ENCODE data around the gene MAPK10. TPM values are rescaled to one million over a fixed set of nuclear protein-coding genes. Genes with fewer than 3 reads are reported as not detected.

Gene MAPK10
- polyA plus RNA-seq, 3 donors = 0.36 TPM; not detected in 2

- Mint-ChIP-seq H3K4me3 (no peak overlapping the region), H3K4me1 (no peaks in the 10 kb centered on the region), H3K36me3 (no peaks in the 10 kb centered on the region), H3K9me3 (peaks cover 0 to 3% (median 0%) of the 10 kb centered on the region in 7 donors), H3K27ac (no peak overlapping the region), H3K27me3 (ENCODE audit: low read depth in 3 of 3) (no peaks in the 10 kb centered on the region)
- intact Hi-C loops (cut with micrococcal nuclease) = loop anchor here (10.0 kb wide), 1 partner anchor 900 kb away; no protein-coding TSS in a partner anchor
- no peaks in the 10 kb centered on the region for H3K79me2 ChIP-seq (ENCODE audit: insufficient read depth, low read length)
- no peaks in the 10 kb centered on the region for H3K9me3 ChIP-seq (replicated peaks in 1 of 2; ENCODE audit: control insufficient read depth in 1 of 2, insufficient read depth in 1 of 2, low read length in 2 of 2)
- no peak for DNase-seq
- H4K20me1 ChIP-seq (ENCODE audit: insufficient read depth, low read length) = no peaks in the 10 kb centered on the region
- no peak overlapping the region for H3K27ac ChIP-seq (ENCODE audit: low read depth in 1 of 2, low read length in 2 of 2)
- 100% methylated on average over 1 of the region's 3 CpGs for WGBS (ENCODE audit: insufficient coverage)
- no peak overlapping the region for H3K4me2 ChIP-seq (replicated peaks; ENCODE audit: extremely low read depth, low read length, poor library complexity, severe bottlenecking)
- H3K4me1 ChIP-seq (ENCODE audit: control insufficient read depth in 1 of 2, insufficient read depth in 2 of 2, low read length in 2 of 2) = no peaks in the 10 kb centered on the region
- no peak overlapping the region for H2AFZ ChIP-seq (ENCODE audit: insufficient read depth, low read depth, low read length, poor library complexity, severe bottlenecking)
- no peak for TF ChIP-seq CTCF (IDR thresholded peaks at IDR 0.05)
- no peaks in the 10 kb centered on the region for H3K27me3 ChIP-seq (ENCODE audit: control insufficient read depth in 2 of 2, insufficient read depth in 2 of 2, low read length in 2 of 2)
- H3K36me3 ChIP-seq (replicated peaks in 1 of 2; ENCODE audit: control insufficient read depth in 1 of 2, insufficient read depth in 2 of 2, low read length in 2 of 2) = no peaks in the 10 kb centered on the region
- H3K4me3 ChIP-seq (replicated peaks in 1 of 3; ENCODE audit: low read depth in 2 of 3, low read length in 3 of 3) = no peak overlapping the region
- no peak overlapping the region for H3K9ac ChIP-seq (ENCODE audit: insufficient read depth, low read length, poor library complexity, severe bottlenecking)
These were observed 315.3 kb downstream of the MAPK10 start for GRCh38 chr4:86044593-86044985.

- Histone ChIP-seq H3K79me2 (ENCODE audit: insufficient read depth, low read length) (no peaks in the 10 kb centered on the region), H3K4me3 (replicated peaks in 1 of 3; ENCODE audit: low read depth in 2 of 3, low read length in 3 of 3) (no peak overlapping the region), H3K4me2 (replicated peaks; ENCODE audit: extremely low read depth, low read length, poor library complexity, severe bottlenecking) (no peak overlapping the region), H2AFZ (ENCODE audit: insufficient read depth, low read depth, low read length, poor library complexity, severe bottlenecking) (no peak overlapping the region), H3K4me1 (ENCODE audit: control insufficient read depth in 1 of 2, insufficient read depth in 2 of 2, low read length in 2 of 2) (no peaks in the 10 kb centered on the region), H4K20me1 (ENCODE audit: insufficient read depth, low read length) (no peaks in the 10 kb centered on the region), H3K9me3 (replicated peaks in 1 of 2; ENCODE audit: control insufficient read depth in 1 of 2, insufficient read depth in 1 of 2, low read length in 2 of 2) (no peaks in the 10 kb centered on the region), H3K27ac (ENCODE audit: low read depth in 1 of 2, low read length in 2 of 2) (no peak overlapping the region), H3K9ac (ENCODE audit: insufficient read depth, low read length, poor library complexity, severe bottlenecking) (no peak overlapping the region), H3K36me3 (replicated peaks in 1 of 2; ENCODE audit: control insufficient read depth in 1 of 2, insufficient read depth in 2 of 2, low read length in 2 of 2) (no peaks in the 10 kb centered on the region), H3K27me3 (ENCODE audit: control insufficient read depth in 2 of 2, insufficient read depth in 2 of 2, low read length in 2 of 2) (no peaks in the 10 kb centered on the region)
- DNase-seq = peak; percentile 10 to 30 (median 23)
- WGBS (ENCODE audit: insufficient coverage) = no CpG with 5 or more reads among the region's 8 CpGs
- peak; percentile 82 for TF ChIP-seq CTCF (IDR thresholded peaks at IDR 0.05)
- H3K27me3 Mint-ChIP-seq (ENCODE audit: low read depth in 3 of 3) = no peaks in the 10 kb centered on the region
- no peaks in the 10 kb centered on the region for H3K36me3 Mint-ChIP-seq
- H3K4me1 Mint-ChIP-seq = no peaks in the 10 kb centered on the region
- intact Hi-C loops (cut with micrococcal nuclease) = loop anchor here (10.0 kb wide), 1 partner anchor 899 kb away; no protein-coding TSS in a partner anchor
- no peak overlapping the region for H3K27ac Mint-ChIP-seq
- peaks cover 0 to 3% (median 0%) of the 10 kb centered on the region in 7 donors for H3K9me3 Mint-ChIP-seq
- H3K4me3 Mint-ChIP-seq = no peak overlapping the region
These were observed 315.9 kb downstream of the MAPK10 start for GRCh38 chr4:86043755-86044592.
